ENCODE data around the gene BPIFB6.

BPIFB6 gene

DNA sequence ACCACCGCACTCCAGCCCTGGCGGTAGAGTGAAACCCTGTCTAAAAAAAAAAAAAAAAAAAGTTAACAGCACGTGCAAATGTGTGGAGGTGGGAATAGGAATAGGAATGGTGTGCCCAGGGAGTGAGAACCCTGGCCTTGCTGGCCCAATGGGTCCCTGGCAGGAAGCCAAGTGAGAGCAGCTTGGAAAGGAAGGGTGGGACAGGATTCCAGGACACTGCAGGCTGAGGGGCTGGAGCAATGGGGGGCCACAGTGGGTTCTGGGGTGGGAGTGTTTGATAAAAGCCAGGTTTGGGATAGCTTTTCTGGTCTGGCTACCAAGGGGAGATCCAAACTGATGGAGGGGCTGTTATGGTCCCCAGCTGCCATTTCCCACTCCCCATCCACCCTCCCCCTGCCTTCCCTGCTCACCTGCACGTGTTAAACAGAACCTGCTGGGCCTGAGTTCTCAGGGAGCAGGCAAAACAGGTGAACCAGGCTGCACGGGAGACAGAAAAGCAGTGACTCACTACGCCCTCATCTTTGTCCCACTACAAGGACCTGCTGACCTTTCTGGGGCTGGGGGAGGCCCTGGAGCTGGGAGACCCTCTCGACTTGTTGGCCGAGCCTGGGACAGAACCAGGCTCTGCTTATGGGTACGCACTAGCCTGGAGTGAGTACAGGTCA is 30.5 kb upstream of the BPIFB6 start:
- H3K4me3 ChIP-seq (ENCODE audit: low read depth, low read length): no peak overlapping the region

DNA sequence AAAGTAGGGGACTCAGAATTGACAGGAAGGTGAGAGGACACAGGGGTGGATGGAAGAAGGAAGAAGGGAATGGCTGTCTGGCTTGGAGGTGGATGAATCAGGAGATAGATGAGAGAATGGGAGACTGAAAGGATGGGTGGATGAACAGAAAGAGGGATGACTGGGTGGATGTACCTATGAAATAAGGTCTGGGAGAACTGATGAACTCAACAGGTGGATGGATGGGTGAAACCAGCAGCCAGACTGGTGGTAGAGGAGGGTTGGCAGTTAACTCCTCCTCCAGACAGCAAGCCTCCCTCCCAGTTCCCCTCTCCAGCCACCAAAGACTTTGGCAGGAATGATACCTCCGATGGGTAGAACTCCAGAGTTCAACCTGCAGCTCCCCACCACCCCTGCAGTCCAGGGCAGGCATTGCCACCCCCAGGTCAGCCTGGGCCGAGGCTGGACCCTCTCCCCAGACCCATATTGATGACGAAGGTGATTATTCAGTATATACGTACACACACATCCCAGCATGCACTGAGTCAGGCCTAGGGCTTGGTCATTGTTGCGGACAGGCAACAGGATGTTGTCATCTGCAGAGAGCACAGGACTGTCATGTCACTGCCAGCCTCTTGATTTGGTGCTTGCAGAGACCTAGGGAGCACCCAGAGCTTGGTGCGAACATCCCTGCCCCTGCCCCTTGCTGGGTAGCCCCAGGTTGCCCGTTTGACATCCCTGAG is 29.2 kb upstream of the BPIFB6 start:
- no peak overlapping the region for H3K4me3 ChIP-seq (ENCODE audit: low read depth, low read length)

DNA sequence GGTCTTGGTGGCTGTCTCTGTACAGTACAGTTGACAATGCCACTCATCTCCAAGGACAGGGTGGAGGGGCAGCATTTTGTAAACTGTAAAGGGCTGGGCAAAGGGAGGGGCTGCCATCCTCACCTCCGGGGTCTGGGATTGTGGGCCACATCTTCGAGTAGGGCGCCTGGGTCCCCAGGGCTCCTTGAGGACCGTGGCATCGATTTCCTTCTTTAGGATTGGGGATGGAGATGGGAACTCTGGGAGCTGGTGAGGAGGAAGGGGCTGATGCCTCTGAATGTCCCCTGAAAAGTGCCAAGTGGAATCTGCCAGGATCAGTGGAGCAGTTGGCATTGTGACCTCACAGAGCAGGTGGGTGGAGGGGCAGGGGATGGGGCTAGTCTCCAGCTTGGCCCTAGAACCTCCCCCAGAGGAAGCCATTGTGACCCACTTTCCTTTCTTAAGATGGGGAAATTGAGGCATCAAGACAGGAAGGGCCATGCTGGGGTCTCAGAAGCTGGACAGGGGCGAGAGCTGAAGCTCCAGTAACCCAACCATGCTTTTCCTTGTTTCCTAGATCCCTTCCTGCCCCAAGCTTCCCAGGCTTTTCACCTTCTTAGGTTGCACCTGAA is 27.2 kb upstream of the BPIFB6 start, which contains the start of gene SUN5:
TSS of gene SUN5 (minus strand) at position 293 of the 611 bp plus-strand sequence. CDS start at position 200, 93 bp downstream.
- H3K4me3 ChIP-seq (ENCODE audit: low read depth, low read length): no peak within 1 kb of the TSS

DNA sequence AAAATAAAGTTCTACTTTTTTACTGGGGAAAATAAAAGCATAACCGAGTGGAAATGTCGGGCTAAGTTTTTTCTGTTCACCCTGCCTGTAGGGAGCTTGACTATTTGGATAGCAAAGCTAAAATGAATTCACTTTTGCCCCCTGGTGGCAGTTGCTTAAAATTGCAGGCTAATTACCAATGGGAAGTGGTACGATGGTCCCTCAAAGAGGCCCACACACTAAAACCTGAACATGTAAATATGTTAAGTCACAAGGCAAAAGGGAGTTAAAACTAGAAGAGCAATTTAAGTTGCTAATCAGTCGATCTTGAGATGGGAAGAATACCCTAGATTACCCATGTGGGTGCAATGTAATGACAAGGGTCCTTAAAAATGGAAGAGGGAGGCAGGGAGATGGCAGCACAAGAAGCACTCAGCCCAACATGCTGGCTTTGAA is 26.3 kb upstream of the BPIFB6 start:
- no peak overlapping the region for H3K4me3 ChIP-seq (ENCODE audit: low read depth, low read length)

DNA sequence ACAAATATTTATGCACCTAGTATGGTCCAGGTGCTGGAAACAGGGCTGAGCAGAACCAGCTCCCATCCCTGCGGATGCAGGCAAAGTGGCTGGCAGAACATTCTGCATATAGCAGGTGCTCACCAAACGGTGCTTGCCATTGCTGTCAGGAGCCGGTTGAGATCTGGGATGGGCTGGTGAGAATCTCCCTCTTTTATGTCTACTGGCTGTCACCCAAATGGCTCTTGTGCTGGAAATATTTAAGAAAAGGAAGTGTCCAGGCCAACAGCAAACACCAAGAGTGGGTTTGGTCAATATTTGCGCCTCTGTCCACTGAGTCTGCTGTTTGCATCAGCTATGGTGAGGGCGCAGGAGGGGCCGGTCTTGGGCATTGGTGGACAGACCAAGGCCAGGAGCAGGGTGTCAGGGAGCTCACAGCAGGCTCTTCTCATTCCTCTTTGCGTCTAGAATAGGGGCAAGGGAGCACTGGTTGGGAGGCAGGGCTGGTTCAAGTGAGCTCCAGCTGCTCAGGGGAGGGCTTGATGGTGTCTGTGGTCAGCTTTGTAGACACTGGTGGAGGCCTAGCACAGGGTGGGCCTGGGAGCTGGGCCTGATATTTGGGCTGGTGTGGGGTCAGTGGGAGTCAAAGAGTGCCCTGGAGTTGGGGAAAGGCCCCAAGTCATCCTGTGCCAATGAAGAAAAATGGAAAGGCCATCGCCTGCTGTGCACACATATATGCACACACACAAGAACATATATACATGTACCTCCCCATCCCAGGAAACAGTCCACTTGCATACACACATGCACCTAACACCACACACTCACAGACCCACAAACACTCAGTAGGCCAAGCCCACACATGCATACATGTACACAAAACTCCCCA is 25.3 kb upstream of the BPIFB6 start:
- H3K4me3 ChIP-seq (ENCODE audit: low read depth, low read length): no peak overlapping the region

DNA sequence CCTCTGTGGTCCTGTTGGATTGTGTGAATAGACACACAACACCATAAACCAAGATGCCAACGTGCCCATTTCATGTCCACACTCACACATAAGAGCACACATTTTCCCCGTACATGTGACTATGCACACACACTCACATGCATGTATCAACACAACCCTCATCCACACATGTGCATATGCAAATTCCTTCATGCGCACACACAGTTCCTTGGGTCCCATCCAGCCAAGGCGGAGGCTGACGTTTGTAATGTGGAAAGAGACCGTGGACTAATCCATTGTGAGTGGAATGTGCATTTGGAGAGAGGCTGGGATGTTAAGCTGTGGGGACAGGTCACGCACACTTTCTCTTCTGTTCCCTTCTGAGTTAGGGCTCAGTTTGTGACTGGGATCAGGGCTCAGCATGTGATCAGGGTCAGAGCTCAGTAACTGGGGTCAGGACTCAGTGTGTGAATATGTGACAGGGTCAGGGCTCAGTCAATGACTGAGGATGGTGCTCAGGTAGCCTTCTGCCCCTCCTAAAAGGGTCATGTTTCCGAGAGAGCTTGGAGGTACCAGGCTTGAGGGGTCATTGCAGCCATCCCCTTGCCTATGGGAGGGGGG is 24.6 kb upstream of the BPIFB6 start:
- H3K4me3 ChIP-seq (ENCODE audit: low read depth, low read length): no peak overlapping the region

DNA sequence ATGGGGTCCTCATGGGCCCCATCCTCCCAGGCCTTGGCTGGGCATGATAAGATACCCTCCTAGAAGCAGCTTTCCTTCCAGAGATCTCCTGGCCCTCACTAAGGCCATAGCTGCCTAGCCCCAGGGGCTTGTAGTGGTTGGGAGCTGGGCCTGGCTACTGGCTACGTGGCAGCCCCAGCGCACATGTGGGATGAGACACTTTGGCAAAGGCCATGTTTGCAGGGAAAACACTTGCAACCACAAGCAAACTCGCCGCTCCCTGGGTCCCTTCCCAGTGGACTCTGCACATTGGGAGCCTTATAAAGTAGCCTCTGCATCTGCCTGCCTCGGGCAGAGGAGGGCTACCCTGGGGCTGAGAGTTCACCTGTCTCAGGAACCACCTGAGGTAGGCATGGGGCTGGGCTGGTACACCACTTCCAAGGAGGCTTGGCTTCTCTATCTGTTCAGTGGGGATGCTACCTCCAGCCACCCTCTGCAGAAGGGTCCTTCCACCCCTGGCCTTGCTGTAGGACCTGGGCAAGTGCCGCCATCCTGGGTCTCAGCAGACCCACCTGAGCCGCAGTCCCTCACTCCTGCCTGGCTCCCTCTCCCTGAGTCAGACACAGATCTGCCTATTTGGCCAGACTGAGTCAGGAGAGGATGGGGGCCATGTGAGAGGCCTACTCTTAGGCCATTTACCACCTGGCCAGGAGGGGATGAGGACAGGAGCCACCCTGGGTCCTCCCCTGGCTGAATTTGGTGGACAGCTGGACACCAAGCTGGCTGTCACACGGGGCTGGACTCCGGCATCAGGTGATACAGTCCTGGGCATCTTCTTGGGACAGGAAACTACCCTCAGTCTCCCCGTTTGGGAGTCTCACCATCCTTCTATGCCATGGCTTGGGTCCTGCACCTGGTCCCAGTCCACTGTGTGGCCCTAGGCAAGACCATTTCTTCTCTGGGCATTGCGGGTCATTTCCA is 23.8 kb upstream of the BPIFB6 start, which contains the start of gene BPIFB2:
TSS of gene BPIFB2 (plus strand) at position 329 of the 960 bp plus-strand sequence. CDS start 871 bp downstream, outside the sequence.
- no peak within 1 kb of the TSS for H3K4me3 ChIP-seq (ENCODE audit: low read depth, low read length)

DNA sequence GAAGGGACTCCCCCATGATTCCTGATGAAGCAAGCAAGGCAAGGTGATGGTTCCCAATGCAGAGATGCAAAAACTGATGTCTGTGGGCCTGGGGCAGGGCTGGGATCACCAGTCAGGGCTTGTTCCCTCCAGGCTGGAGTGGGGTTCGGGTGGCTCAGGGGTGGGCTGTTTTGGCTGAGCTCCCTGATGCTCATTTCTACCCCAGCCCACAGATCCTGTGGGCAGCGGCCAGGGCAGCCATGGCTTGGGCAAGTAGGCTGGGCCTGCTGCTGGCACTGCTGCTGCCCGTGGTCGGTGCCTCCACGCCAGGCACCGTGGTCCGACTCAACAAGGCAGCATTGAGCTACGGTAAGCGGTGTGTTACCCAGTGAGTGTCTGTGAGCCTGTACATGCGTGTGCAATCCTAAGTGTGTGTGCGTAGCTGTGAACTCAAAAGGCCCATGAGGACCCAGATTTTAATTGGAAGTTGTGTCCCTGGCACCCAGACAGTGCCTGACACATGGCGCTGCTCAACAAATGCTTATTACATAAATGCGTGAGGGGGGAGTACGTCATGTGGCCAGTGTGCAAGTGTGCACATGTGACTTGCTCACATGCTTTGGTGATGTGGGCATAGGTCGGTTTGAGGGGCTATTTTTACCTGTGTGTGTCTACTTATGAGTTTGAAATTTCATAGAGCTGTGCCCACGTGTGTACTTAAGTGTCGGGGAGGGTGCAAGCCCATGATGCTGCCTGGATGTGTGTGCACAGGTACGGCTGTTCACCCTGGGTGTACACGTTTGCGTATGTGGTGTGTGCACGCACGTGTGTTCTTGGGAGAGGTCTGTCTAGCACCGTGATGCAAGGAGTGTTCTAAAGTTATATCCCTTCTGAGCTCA is 22.9 kb upstream of the BPIFB6 start:
- H3K4me3 ChIP-seq (ENCODE audit: low read depth, low read length): no peak overlapping the region

DNA sequence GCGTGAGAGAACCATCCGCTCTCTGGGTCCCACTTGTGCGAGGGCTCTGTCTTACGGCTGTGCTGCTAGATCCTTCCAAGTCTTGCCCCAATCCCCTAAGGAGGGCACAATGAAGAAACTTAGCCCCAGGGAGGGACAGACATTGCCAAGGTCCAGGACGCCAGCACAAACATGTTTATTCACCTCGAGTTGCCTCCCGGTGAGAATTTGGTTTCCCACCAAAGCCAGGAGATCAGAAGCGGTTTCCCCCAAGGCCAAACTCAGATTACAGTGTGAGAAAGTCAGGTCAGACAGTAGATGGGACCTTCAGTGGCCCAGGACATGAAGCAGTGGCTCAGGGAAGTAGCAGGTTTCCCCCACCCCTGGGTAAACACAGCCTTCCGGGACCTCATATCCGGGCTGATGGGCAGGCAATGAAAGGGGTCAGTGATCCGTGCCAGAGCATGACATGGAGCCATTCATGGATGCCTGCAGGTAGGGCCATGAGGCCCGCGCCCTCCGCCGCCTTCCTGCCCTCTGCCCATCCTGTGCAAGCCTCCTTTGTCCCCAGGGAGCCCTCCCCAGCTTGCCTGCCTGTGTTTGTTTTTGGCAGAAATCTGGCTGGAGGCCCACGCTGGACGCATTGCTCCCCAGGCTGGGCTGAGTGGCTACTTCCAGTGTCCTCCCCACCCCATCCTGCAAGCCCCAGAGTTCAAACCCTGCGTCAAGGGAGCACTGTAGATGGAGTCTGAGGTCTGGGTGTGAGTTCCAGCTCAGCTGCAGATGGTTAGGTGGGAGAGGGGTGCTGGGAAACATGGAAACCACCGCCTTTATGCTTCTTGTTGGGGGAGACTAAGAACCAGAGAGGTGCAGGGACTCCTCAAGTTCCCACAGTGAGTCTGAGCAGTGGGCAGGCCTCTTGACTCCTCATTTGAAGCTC is 22.0 kb upstream of the BPIFB6 start:
- no peak overlapping the region for H3K4me3 ChIP-seq (ENCODE audit: low read depth, low read length)

DNA sequence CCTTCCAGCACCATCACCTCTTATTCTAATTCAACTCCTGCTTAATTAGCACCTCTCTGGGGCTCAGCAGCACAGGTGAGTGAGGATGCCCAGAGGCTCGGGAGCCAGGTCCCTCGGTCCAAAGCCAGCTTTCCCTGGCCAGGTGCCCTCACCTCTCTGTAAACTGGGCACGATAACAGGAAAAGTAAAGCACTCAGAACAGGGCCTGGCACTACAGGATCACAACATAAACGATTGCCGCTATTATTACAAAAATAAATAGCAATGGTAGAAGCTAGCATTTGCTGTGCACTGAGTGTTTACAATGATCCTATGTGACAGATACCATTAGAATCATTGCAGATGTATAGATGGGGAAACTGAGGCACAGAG is 21.3 kb upstream of the BPIFB6 start:
- H3K4me3 ChIP-seq (ENCODE audit: low read depth, low read length): no peak overlapping the region

DNA sequence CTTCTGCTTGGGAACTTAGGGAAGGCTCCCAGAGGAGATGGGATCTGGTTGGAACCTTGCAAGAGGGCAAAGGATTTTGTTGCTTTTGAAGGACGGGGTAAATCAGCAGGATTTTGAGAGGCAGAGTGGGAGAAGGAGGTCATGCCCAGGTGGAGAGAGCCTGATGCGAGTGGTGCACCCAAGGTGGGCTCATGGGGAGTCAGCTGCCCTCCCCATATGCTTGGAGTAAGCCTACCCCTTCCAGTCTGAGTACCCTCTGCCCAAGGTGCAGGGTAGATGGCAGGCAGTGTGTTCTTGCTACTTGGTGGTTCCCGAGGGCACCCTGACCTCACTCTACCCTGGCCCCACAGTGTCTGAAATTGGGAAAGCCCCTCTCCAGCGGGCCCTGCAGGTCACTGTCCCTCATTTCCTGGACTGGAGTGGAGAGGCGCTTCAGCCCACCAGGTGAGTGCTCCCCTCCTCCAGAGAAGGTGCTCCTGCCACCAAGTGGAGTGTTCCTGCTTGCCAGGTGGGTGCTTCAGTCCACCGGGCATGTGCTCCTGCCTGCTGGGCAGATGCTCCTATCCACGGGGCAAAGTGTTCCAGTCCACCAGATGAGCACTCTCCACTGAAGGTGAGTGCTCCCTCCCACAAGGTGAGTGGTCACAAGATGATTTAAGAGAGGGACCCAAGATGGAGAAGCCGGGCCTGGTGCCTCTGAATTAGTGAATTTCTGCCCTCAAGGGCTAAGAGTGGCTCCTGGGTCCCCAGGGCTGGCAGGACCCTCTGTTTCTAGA is 20.6 kb upstream of the BPIFB6 start:
- H3K4me3 ChIP-seq (ENCODE audit: low read depth, low read length): no peak overlapping the region

DNA sequence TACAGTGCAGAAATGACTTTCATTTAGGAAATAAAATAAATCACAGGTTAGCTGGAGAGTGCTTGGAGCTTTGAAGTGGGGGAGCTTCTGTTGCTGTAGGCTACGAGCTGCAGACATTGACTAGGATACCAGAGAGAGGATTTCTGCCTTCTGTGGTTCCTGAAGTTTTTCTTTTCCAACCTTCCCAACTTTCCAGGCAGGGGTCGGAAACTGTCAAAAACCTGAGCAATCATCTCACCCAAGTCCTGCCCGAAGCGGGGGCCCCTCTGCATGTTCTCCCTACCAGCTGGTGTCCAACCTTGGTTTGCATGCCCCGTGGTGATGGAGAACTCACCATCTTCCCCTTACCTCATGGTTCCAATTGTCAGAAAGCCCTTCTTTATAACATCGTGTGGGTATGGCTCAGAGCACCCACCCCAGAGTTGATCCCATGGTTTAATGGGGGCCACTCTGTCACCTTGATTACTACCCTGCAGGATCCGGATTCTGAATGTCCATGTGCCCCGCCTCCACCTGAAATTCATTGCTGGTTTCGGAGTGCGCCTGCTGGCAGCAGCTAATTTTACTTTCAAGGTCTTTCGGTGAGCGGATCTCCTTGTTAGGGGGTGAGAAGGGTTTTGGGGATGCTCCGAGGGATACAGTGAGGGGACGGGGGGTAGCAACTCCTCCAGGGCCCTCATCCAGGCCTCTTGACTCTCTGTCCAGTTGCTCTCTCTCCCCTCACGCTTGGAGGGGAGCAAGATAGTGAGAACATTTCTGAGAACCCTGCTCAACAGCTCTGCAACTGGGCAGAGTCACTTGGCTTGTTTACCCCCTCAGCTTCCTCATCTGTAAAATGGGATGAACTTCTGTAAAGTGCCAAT is 18.9 kb upstream of the BPIFB6 start:
- H3K4me3 ChIP-seq (ENCODE audit: low read depth, low read length): no peak overlapping the region

DNA sequence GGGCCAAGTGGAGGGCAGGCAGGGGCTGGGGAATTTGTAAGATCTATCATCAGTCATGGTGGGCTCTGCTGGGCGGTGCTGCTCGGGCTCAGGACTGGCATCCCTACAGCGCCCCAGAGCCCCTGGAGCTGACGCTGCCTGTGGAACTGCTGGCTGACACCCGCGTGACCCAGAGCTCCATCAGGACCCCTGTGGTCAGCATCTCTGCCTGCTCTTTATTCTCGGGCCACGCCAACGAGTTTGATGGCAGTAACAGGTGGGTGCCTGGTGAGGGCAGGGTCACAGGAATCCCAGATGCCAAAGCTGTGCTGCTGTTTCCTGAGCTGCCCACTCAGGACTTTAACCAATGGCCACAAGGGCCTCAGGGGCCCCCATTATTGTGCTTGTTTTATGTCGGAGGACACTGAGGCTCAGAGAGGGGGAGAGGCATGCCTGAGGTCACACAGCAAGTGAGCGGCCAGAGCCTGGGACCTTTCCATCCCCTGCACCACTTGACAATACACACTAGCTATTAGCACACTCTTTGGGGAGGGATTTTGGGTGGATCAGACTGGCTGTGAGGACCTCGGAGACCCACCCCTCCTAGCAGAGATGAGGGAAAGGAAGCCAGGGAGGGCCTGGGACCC is 17.6 kb upstream of the BPIFB6 start:
- no peak overlapping the region for H3K4me3 ChIP-seq (ENCODE audit: low read depth, low read length)

DNA sequence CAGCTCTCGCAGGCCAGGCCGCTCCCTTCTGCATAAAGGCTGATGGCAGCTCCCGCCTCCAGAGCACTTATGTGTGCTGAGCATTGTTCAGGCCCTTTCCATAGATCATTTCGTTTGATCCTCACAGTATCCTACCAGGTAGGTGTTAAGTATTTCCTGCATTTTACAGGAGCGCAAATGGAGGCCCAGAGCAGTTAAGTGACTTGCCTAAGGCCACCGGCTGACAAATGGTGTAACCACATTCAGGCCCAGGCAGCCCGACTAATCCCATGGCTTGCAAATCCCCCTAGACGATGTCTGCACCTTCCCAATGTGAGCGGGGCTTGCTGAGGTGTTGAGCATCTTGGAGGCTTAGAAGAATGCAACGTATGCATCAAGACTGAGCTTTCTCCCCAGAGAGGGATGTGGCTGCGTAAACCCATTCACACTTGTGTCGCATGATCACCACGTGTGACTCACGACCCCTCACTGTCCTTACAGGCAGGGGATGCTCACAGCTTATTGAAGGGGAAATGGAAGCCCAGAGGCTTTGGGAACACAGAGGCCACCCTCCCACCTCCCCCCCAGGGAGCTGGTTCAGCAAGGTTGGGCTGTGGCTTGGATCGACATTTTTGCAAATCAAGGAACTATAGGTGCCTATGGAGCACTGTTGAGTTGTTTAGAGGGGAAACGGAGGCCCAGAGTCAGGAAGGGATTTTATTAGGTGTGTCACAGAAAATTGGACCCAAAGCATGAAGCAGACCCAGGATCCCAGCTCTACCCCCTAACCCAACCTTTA is 16.9 kb upstream of the BPIFB6 start:
- no peak overlapping the region for H3K4me3 ChIP-seq (ENCODE audit: low read depth, low read length)

DNA sequence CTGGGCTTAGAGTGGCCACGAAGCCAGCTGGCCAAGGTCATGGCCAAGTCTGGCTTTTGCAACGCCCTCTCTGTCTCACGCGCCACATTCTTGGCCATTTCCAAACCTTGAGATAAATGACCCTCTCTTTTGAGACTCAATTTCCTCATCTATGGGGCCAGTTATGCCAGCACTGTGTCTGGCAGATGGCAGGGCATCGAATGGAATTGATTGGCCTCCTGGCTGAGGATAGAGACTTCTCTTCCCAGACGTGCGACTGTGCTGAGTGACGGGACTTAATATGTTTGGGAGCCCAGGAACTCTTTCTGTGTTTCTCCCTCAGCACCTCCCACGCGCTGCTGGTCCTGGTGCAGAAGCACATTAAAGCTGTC is 16.3 kb upstream of the BPIFB6 start:
- no peak overlapping the region for H3K4me3 ChIP-seq (ENCODE audit: low read depth, low read length)
